Measurements from ENCODE around the gene FYN.

DNA sequence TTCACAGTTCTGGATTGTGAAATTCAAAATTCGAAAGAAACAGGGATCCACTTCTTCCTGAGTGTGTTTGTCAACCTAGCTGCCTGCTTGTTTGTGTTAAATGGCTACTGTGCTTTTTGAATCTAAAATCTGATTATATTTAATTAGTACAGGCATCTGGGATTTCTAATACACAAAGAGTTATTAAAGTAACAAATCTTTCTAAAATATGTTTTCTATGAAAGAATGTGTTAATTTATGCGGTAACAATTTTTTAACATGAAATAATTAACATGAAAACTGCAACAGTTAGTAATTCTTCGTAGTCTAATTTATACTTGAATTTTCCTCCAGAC, 186.4 kb downstream of the FYN start:
- TF ChIP-seq RFX5 (IDR thresholded peaks at IDR 0.05) (no peak), POLR2A (IDR thresholded peaks at IDR 0.05; ENCODE audit: low read length) (no peak), RCOR1 (IDR thresholded peaks at IDR 0.05; ENCODE audit: low read depth, low read length) (no peak), CEBPB (IDR thresholded peaks at IDR 0.05) (no peak), RAD21 (conservative IDR thresholded peaks at IDR 0.05 in 1 of 2, IDR thresholded peaks at IDR 0.05 in 1 of 2) (no peak)
- TF ChIP-seq, protein P1, sequence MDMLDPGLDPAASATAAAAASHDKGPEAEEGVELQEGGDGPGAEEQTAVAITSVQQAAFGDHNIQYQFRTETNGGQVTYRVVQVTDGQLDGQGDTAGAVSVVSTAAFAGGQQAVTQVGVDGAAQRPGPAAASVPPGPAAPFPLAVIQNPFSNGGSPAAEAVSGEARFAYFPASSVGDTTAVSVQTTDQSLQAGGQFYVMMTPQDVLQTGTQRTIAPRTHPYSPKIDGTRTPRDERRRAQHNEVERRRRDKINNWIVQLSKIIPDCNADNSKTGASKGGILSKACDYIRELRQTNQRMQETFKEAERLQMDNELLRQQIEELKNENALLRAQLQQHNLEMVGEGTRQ (IDR thresholded peaks at IDR 0.05): no peak
- TF ChIP-seq, protein P2, sequence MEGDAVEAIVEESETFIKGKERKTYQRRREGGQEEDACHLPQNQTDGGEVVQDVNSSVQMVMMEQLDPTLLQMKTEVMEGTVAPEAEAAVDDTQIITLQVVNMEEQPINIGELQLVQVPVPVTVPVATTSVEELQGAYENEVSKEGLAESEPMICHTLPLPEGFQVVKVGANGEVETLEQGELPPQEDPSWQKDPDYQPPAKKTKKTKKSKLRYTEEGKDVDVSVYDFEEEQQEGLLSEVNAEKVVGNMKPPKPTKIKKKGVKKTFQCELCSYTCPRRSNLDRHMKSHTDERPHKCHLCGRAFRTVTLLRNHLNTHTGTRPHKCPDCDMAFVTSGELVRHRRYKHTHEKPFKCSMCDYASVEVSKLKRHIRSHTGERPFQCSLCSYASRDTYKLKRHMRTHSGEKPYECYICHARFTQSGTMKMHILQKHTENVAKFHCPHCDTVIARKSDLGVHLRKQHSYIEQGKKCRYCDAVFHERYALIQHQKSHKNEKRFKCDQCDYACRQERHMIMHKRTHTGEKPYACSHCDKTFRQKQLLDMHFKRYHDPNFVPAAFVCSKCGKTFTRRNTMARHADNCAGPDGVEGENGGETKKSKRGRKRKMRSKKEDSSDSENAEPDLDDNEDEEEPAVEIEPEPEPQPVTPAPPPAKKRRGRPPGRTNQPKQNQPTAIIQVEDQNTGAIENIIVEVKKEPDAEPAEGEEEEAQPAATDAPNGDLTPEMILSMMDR (IDR thresholded peaks at IDR 0.05): no peak
- TF ChIP-seq, protein P3, sequence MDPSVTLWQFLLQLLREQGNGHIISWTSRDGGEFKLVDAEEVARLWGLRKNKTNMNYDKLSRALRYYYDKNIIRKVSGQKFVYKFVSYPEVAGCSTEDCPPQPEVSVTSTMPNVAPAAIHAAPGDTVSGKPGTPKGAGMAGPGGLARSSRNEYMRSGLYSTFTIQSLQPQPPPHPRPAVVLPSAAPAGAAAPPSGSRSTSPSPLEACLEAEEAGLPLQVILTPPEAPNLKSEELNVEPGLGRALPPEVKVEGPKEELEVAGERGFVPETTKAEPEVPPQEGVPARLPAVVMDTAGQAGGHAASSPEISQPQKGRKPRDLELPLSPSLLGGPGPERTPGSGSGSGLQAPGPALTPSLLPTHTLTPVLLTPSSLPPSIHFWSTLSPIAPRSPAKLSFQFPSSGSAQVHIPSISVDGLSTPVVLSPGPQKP (IDR thresholded peaks at IDR 0.05; ENCODE audit: low read depth, low read length): no peak
